Ascending aorta (tissue), 2 donors: ENCODE measurements around the gene SKAP1. TPM values are rescaled to one million over a fixed set of nuclear protein-coding genes. Genes with fewer than 3 reads are reported as not detected.

Source experiments
- DNase-seq, 2 donors: peaks; one replicate each; pipeline ENCODE4 v3.0.0-alpha.2; 2019; ENCODE audit warnings: low spot score in 2 of 2
- H3K27ac ChIP-seq, 2 donors: fragments of 200-600 bp; sonication (generic); one replicate each; pipeline ENCODE4 v1.5.1; 2016 to 2017; ENCODE audit warnings: mild to moderate bottlenecking in 1 of 2
- H3K27me3 ChIP-seq: fragments of 200-600 bp; sonication (generic); one replicate; pipeline ENCODE4 v1.5.1; 2017
- H3K36me3 ChIP-seq, 2 donors: fragments of 200-600 bp; sonication (generic); one replicate each; pipeline ENCODE4 v1.5.1; 2016
- H3K4me1 ChIP-seq, 2 donors: fragments of 200-600 bp; sonication (generic); one replicate each; pipeline ENCODE4 v1.5.1; 2016 to 2017; ENCODE audit warnings: mild to moderate bottlenecking in 1 of 2
- H3K4me3 ChIP-seq, 2 donors: fragments of 200-600 bp; sonication (generic); one replicate each; pipeline ENCODE4 v1.5.1; 2016 to 2017; ENCODE audit warnings: mild to moderate bottlenecking in 1 of 2
- H3K9me3 ChIP-seq, 2 donors: fragments of 200-600 bp; sonication (generic); one replicate each; pipeline ENCODE4 v1.5.1; 2016
- intact Hi-C: fragments of 100-400 bp; cut with DNase I; formaldehyde crosslinking; loops from one replicate; pipeline ENCODE4 v1.15.1; 2023
- total RNA-seq: library from RNA; depleted of rRNA; stranded (reverse); fragments of >200 nt; gene quantifications from one replicate; pipeline ENCODE4 v1.1.0, GENCODE V29; 2016
- TF ChIP-seq, protein P1 (sequence below), 3 experiments: fragments of 200-600 bp in 2 of 3; fragments of 450-650 bp in 1 of 3; sonication (generic) in 2 of 3; IDR thresholded peaks; one replicate each; pipeline ENCODE4 v1.5.1; 2016 to 2019; ENCODE audit warnings: antibody characterized with exemption in 3 of 3, mild to moderate bottlenecking in 1 of 3, moderate library complexity in 1 of 3

Gene SKAP1
- total RNA-seq, 1 donor from 2014 or later = not detected

- no peaks in the 10 kb centered on the region for H3K9me3 ChIP-seq
- no peaks in the 10 kb centered on the region for H3K4me1 ChIP-seq
- intact Hi-C loops = no loop called here
- no peak for DNase-seq
- no peaks in the 10 kb centered on the region for H3K27me3 ChIP-seq
- no peak overlapping the region for H3K4me3 ChIP-seq
- no peak overlapping the region for H3K27ac ChIP-seq
- TF ChIP-seq, protein P1, sequence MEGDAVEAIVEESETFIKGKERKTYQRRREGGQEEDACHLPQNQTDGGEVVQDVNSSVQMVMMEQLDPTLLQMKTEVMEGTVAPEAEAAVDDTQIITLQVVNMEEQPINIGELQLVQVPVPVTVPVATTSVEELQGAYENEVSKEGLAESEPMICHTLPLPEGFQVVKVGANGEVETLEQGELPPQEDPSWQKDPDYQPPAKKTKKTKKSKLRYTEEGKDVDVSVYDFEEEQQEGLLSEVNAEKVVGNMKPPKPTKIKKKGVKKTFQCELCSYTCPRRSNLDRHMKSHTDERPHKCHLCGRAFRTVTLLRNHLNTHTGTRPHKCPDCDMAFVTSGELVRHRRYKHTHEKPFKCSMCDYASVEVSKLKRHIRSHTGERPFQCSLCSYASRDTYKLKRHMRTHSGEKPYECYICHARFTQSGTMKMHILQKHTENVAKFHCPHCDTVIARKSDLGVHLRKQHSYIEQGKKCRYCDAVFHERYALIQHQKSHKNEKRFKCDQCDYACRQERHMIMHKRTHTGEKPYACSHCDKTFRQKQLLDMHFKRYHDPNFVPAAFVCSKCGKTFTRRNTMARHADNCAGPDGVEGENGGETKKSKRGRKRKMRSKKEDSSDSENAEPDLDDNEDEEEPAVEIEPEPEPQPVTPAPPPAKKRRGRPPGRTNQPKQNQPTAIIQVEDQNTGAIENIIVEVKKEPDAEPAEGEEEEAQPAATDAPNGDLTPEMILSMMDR (IDR thresholded peaks at IDR 0.05) = no peak
- no peaks in the 10 kb centered on the region for H3K36me3 ChIP-seq
Observed at GRCh38 chr17:48181653-48182052, 248.4 kb downstream of the SKAP1 start.

GRCh38 chr17:48180842-48181629, 249.0 kb downstream of the SKAP1 start:
- H3K27me3 ChIP-seq = no peaks in the 10 kb centered on the region
- no peak overlapping the region for H3K4me3 ChIP-seq
- DNase-seq = no peak
- H3K36me3 ChIP-seq = no peaks in the 10 kb centered on the region
- no peak overlapping the region for H3K27ac ChIP-seq
- H3K9me3 ChIP-seq = no peaks in the 10 kb centered on the region
- no peaks in the 10 kb centered on the region for H3K4me1 ChIP-seq
- intact Hi-C loops = no loop called here
- TF ChIP-seq, protein P1 (IDR thresholded peaks at IDR 0.05) = no peak

DNA sequence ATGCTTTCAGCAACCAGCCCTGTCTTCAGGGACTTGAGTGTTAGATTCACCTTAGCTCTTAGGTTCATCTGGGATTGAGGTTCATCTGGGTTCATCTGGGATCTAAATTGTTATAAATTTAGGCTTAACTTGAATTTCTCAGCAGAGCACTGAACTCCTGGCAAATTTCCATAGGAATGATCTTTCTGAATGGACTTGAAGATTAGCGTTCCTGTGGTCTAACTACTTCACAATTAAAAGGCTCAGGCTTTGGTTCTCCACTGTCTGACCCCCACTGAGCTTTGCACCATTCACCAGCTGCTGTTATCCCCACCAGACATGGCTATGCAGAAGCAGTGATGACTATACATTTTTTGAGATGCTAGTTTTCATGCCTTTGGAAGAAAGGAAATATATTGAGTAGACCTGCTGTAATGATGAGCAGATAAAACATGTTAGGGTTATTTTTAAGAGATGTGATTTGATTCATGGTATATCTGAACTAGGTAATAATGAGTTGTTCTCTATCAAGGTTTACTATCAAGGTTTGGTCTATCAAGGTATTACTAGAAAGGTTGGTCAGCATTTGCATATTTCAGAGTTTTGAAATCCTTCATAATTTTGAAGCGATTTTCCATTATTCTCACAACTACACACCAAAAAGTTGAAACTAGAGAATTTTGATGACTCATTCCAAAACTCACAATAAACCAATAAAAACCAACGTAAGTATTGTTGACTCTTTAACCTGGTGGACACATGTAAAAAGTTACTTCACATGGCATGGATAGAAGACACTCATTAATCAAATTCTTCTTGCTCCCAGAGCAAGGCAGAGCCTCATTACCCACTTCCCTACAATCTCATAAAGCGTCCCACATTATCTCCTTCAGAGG, 250.7 kb downstream of the SKAP1 start:
- Histone ChIP-seq H3K4me1 (no peaks in the 10 kb centered on the region), H3K9me3 (no peaks in the 10 kb centered on the region), H3K36me3 (no peaks in the 10 kb centered on the region), H3K4me3 (no peak overlapping the region), H3K27me3 (no peaks in the 10 kb centered on the region), H3K27ac (no peak overlapping the region)
- DNase-seq = no peak
- TF ChIP-seq, protein P1 (IDR thresholded peaks at IDR 0.05) = no peak
- intact Hi-C loops = no loop called here

DNA sequence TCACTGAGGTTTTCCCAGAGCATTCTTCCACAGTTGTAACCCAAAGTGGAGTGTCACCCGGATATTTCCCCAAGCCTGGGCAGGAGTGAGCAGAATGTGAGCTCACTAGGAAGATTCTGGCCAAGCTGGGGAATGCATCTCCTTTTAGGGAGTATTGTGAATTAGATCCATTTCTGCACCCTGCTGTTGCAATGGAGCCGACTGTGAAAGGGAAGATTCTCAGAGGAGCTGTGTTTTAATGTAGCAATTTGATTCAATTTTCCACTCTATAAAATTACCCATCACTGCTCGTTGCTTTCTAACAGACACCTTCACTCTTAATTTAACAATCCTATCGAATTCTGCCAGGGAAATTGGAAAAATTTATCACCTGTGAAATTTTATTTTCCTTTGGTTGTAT, 251.7 kb downstream of the SKAP1 start:
- Histone ChIP-seq H3K4me3 (no peak overlapping the region), H3K9me3 (no peaks in the 10 kb centered on the region), H3K4me1 (no peaks in the 10 kb centered on the region), H3K36me3 (no peaks in the 10 kb centered on the region), H3K27ac (no peak overlapping the region), H3K27me3 (no peaks in the 10 kb centered on the region)
- intact Hi-C loops = no loop called here
- TF ChIP-seq, protein P1 (IDR thresholded peaks at IDR 0.05) = no peak
- DNase-seq = no peak

GRCh38 chr17:48177816-48178215, 252.2 kb downstream of the SKAP1 start:
- no peak overlapping the region for H3K27ac ChIP-seq
- intact Hi-C loops = no loop called here
- H3K36me3 ChIP-seq = no peaks in the 10 kb centered on the region
- no peaks in the 10 kb centered on the region for H3K27me3 ChIP-seq
- H3K4me1 ChIP-seq = no peaks in the 10 kb centered on the region
- no peak for DNase-seq
- H3K9me3 ChIP-seq = no peaks in the 10 kb centered on the region
- TF ChIP-seq, protein P1 (IDR thresholded peaks at IDR 0.05) = no peak
- no peak overlapping the region for H3K4me3 ChIP-seq
